ENCODE measurements around the gene POLR1A. TPM values are rescaled to one million over a fixed set of nuclear protein-coding genes. Genes with fewer than 3 reads are reported as not detected.

Gene POLR1A
- total RNA-seq, 1 experiment from 2014 or later: 47.5 TPM

DNA sequence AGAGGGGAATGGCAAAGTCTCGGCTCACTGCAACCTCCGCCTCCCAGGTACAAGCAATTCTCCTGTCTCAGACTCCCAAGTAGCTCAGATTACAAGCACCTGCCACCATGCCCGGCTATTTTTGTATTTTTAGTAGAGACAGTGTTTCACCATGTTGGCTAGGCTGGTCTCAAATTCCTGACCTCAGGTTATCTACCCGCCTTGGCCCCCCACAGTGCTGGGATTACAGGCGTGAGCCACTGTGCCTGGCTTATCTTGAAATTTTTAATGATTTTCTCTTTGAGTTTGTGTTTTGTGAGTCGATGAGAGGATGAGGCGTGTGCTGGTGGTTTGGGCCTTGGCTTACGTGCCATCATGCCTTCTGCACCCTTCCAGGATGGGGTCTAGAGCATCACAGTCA lies 115.6 kb downstream of the POLR1A start:
- CTCF ChIA-PET: interaction anchor here (0.8 kb wide), 1 partner anchor 163 kb away, joined by 3 read pairs; no protein-coding TSS in a partner anchor
- Mint-ChIP-seq H3K9me3 (no peaks in the 10 kb centered on the region), H3K27ac (no peak overlapping the region), H3K36me3 (no peaks in the 10 kb centered on the region), H3K4me1 (no peaks in the 10 kb centered on the region), H3K27me3 (ENCODE audit: low read depth) (no peaks in the 10 kb centered on the region), H3K4me3 (no peak overlapping the region)
- ATAC-seq: no peak
- no peak for TF ChIP-seq ZNF219 (CRISPR knock-in tag; IDR thresholded peaks at IDR 0.05; ENCODE audit: borderline replicate concordance)
- TF ChIP-seq, protein P1, sequence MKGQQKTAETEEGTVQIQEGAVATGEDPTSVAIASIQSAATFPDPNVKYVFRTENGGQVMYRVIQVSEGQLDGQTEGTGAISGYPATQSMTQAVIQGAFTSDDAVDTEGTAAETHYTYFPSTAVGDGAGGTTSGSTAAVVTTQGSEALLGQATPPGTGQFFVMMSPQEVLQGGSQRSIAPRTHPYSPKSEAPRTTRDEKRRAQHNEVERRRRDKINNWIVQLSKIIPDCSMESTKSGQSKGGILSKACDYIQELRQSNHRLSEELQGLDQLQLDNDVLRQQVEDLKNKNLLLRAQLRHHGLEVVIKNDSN (CRISPR knock-in tag; IDR thresholded peaks at IDR 0.05): no peak
- no peak for DNase-seq (ENCODE audit: low spot score)
- POLR2A ChIA-PET: no interaction called here

DNA sequence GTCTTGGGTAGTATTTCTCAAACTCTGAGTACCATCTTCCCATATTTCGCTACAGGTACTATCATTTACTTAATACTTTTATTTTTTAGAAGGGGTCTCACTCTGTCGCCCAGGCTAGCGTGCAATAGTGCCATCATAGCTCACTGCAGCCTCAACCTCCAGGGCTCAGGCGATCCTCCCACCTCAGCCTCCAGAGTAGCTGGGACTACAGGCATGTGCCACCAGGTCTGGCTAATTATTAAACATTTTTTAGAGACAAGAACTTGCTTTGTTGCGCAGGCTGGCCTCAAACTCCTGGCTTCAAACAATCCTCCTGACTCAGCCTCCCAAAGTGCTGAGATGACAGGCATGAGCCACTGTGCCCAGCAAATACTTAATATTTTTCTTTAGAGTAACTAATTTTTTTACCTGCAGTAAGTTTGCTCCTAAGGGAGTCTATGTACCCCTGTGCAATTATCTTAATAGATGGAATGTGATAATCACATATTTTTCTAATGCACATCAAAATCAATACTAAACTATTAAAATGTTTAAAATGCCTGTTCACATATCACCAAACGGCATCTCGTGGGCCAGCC lies 116.3 kb downstream of the POLR1A start:
- no peak overlapping the region for H3K27ac Mint-ChIP-seq
- no peak overlapping the region for H3K4me3 Mint-ChIP-seq
- POLR2A ChIA-PET: no interaction called here
- H3K36me3 Mint-ChIP-seq: no peaks in the 10 kb centered on the region
- ATAC-seq (no peak), DNase-seq (ENCODE audit: low spot score) (no peak)
- TF ChIP-seq ZNF416 (CRISPR knock-in tag; IDR thresholded peaks at IDR 0.05) (no peak), GRHL2 (CRISPR knock-in tag; IDR thresholded peaks at IDR 0.05; ENCODE audit: insufficient replicate concordance, severe bottlenecking) (no peak), RORB (CRISPR knock-in tag; IDR thresholded peaks at IDR 0.05) (no peak), ZNF121 (CRISPR knock-in tag; IDR thresholded peaks at IDR 0.05) (no peak), ZNF138 (CRISPR knock-in tag; conservative IDR thresholded peaks at IDR 0.05) (no peak)
- TF ChIP-seq, protein P2, sequence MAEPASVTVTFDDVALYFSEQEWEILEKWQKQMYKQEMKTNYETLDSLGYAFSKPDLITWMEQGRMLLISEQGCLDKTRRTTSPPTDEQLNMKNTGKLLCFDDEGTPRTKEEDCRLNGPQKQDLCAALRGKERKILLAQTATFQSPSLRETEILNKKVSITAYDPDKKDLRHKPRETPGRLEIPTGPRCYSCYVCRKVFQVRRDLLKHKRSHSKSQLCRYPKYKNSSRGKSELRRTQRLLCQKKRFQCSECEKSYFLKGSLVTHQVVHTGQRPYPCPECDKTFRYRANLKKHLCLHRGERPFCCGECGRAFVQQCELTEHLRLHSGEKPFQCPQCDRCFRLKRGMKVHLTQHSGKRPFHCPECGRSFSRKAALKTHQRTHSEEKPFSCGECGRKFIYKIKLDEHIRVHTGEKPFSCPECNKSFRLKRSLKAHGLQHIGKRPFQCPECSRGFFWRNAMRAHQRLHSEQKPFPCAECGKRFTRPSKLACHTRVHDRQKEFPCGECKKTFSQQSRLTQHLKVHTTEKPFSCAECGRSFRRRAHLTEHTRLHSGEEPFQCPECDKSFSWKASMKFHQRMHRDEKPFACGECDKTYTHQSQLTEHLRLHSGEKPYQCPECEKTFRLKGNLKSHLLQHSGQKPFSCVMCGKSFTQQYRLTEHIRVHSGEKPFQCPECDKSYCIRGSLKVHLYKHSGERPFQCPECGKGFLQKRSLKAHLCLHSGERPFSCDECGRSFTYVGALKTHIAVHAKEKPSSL (CRISPR knock-in tag; conservative IDR thresholded peaks at IDR 0.05): no peak
- TF ChIP-seq, protein P3, sequence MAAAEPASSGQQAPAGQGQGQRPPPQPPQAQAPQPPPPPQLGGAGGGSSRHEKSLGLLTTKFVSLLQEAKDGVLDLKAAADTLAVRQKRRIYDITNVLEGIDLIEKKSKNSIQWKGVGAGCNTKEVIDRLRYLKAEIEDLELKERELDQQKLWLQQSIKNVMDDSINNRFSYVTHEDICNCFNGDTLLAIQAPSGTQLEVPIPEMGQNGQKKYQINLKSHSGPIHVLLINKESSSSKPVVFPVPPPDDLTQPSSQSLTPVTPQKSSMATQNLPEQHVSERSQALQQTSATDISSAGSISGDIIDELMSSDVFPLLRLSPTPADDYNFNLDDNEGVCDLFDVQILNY (CRISPR knock-in tag; IDR thresholded peaks at IDR 0.05): no peak
- H3K9me3 Mint-ChIP-seq: no peaks in the 10 kb centered on the region
- CTCF ChIA-PET: no interaction called here
- H3K27me3 Mint-ChIP-seq (ENCODE audit: low read depth): no peaks in the 10 kb centered on the region
- no peaks in the 10 kb centered on the region for H3K4me1 Mint-ChIP-seq

DNA sequence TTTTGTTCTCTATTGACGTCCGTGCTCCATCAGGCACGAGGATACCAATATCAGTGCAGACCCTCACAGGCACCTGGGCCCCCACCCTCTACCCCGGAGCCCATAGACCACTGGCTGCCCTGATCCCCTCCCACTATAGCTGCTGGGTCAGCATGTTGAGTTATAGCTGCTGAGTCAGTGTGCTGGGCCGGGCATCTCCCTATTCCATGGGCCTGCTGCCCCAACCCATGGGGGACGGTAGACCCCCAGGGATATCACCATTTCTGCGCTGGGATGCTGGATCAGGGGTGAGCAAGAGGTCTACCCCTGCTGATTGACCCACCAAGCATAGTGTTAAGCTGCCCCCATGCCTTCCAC lies 116.8 kb downstream of the POLR1A start:
- ChIA-PET POLR2A (interaction anchor here (1.5 kb wide), 1 partner anchor 11 kb away, joined by 3 read pairs; no protein-coding TSS in a partner anchor), CTCF (no interaction called here)
- Mint-ChIP-seq H3K4me3 (no peak overlapping the region), H3K4me1 (no peaks in the 10 kb centered on the region), H3K36me3 (no peaks in the 10 kb centered on the region), H3K9me3 (no peaks in the 10 kb centered on the region), H3K27me3 (ENCODE audit: low read depth) (no peaks in the 10 kb centered on the region), H3K27ac (0 out of 2 replicates have a peak overlapping the region, but pooled peaks have one; percentile 61)
- TF ChIP-seq SP1 (CRISPR knock-in tag; conservative IDR thresholded peaks at IDR 0.05): no peak
- TF ChIP-seq CREB1 (CRISPR knock-in tag; IDR thresholded peaks at IDR 0.05): no peak
- TF ChIP-seq ZNF671 (CRISPR knock-in tag; IDR thresholded peaks at IDR 0.05): no peak
- TF ChIP-seq, protein P4, sequence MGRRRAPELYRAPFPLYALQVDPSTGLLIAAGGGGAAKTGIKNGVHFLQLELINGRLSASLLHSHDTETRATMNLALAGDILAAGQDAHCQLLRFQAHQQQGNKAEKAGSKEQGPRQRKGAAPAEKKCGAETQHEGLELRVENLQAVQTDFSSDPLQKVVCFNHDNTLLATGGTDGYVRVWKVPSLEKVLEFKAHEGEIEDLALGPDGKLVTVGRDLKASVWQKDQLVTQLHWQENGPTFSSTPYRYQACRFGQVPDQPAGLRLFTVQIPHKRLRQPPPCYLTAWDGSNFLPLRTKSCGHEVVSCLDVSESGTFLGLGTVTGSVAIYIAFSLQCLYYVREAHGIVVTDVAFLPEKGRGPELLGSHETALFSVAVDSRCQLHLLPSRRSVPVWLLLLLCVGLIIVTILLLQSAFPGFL (CRISPR knock-in tag; IDR thresholded peaks at IDR 0.05; ENCODE audit: borderline replicate concordance): no peak
- TF ChIP-seq, protein P5, sequence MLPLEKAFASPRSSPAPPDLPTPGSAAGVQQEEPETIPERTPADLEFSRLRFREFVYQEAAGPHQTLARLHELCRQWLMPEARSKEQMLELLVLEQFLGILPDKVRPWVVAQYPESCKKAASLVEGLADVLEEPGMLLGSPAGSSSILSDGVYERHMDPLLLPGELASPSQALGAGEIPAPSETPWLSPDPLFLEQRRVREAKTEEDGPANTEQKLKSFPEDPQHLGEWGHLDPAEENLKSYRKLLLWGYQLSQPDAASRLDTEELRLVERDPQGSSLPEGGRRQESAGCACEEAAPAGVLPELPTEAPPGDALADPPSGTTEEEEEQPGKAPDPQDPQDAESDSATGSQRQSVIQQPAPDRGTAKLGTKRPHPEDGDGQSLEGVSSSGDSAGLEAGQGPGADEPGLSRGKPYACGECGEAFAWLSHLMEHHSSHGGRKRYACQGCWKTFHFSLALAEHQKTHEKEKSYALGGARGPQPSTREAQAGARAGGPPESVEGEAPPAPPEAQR (CRISPR knock-in tag; IDR thresholded peaks at IDR 0.05): no peak
- no peak for TF ChIP-seq TP53 (CRISPR knock-in tag; IDR thresholded peaks at IDR 0.05)
- no peak for TF ChIP-seq ZNF317 (CRISPR knock-in tag; IDR thresholded peaks at IDR 0.05; ENCODE audit: borderline replicate concordance, low read depth)
- DNase-seq (ENCODE audit: low spot score) (no peak), ATAC-seq (no peak)
